Islet precursor cell (in vitro differentiated cells): Measurements from ENCODE around the gene F7.

Experiments
- DNase-seq: peaks from one replicate; pipeline ENCODE4 v3.0.0-alpha.2; 2018

F7 gene

GRCh38 chr13:113119822-113120189 is 14.2 kb downstream of the F7 start:
- DNase-seq, result peak; percentile 41

- DNase-seq, result peak; percentile 46
These were observed 14.9 kb downstream of the F7 start for GRCh38 chr13:113120300-113121182.

- peak; percentile 47 for DNase-seq
These were observed 15.8 kb downstream of the F7 start for GRCh38 chr13:113121183-113121927.

DNA sequence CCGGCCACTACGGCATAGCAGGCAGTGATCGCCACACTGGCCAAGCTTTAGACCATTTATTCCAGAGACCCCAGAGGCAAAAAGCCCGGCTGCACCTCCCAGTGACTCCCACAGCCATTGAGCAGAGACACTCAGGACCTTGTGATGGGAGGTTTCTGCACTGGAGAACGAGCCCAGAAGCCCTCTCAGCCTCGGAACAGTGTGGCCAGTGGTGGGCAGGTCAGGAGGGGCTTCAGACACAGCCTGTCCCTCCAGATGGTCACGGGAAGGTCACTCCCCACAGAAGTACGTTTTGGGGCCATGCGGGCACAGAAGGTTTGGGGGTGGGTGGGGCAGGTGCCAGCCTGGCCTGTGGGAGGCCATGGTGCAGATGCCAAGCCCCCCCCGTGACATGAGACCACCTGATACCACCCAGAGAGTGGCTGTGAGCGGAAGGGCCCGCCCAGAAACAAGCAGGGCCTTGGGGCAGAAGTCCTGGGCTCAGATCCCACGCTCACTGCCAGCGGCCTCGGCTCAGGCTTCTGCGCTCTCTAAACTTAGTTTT is 16.4 kb downstream of the F7 start:
- DNase-seq, result peak; percentile 43

DNA sequence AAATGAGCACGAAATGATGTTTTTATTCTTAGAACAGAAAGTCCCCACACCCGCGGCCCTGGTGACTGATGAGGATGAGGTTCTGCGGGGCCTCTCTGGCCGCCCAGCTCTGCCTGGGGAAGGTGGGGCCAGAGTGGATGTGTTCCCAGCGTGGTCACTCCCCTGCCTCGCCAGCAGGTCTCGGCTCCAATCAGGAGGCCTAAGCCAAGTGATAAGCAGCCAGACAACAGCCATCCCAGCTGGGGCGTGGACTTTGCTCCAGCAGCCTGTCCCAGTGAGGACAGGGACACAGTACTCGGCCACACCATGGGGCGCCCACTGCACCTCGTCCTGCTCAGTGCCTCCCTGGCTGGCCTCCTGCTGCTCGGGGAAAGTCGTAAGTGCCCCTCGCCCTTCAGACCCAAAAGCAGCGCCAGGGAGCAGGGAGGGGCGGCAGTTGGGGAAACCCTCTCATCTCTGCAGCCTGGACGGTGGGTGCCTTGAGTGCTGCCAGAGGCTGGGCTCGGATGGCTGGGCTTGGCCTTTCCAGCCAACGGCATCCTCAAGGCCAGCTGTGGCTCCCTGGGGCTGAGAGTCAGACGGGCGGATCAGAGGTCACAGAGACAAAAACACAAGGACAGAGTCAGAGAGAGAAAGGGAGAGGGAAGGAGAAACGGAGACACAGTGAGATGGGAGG is 17.1 kb downstream of the F7 start, which contains the start of gene F10:
F10 (plus strand) TSS at position 250 of the 676 bp plus-strand sequence; CDS start at position 307, 57 bp downstream.
- peak; percentile 93 for DNase-seq

DNA sequence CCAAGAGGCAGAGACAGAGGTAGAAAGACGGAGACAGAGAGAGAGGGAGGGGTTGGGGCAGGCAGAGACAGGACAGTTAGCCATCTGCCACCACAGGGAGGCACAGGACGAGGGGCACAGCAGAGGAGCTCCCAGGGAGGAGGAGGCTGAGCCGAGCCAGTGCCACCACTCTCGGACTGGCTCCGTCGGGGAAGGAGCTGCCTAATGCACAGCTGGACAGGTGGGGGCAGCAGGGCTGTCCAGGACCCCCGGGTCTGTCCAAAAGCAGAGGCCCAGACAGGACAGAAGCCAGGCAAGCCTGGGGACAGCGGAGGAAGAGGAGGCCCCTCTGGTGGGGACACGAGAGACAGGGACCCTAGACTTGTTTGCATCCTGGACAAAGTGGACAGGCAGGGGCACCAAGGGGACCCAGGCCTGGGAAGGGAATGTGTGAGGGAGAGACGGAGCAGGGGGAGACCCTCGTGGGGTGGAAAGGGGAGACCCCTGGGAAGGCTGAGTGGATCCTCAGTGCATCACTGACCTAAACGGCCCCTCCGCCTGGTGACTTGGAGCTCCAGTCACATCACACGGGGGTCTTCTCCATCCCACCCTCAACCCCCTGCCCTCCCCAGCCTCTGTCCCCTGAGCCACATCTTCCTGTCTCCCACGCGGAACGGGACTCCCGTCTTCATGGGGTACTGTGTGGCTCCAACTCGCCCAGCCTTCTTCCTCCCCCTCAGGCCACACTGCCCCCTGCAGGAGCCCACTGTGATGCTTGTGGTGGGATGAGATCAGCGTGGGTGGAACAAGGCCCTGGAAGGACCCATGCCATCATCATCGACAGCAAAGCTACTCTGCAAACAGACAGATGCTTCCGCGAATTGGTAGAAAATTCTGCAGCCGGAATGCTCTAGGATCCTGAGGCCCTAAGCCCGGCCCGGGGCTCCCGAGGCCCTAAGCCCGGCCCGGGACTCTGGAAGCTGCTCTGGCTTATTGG is 17.9 kb downstream of the F7 start:
- peak; percentile 59 for DNase-seq

DNA sequence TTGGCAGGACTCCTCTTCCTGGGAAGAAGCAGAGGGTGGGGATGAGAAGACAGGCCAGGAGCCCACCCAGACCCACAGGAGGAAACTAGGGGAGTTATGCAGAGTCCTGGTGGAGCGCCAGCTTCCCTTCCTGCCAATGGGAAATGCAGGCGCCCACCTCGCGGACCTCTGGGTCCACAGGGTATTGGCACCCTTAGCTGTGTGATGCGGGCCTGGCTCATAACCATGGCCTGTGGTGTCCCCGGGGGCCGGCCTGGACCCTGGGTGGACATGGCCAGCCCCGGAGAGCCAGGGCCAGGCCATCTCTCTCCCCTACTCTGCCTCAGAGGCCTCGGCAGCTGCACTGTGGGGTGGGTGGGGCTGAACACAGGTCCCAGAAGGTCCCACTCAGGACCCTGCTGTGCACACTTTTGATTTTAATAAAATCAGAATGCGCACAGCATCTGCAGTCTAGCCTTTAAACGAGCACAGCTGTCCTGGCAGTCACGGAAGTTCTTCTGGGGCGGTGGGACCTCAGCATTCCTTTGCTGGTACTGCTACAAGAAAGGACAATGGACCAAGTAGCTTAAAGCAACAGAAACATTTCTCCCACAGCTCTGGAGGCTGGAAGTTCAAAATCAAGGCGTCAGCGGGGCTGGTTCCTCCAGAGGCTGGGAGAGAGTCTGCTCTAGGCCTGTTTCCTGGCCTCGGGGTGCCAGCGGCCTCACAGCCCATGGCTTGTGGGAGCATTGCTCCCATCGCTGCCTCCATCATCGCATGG is 18.8 kb downstream of the F7 start:
- DNase-seq, result peak; percentile 34

DNA sequence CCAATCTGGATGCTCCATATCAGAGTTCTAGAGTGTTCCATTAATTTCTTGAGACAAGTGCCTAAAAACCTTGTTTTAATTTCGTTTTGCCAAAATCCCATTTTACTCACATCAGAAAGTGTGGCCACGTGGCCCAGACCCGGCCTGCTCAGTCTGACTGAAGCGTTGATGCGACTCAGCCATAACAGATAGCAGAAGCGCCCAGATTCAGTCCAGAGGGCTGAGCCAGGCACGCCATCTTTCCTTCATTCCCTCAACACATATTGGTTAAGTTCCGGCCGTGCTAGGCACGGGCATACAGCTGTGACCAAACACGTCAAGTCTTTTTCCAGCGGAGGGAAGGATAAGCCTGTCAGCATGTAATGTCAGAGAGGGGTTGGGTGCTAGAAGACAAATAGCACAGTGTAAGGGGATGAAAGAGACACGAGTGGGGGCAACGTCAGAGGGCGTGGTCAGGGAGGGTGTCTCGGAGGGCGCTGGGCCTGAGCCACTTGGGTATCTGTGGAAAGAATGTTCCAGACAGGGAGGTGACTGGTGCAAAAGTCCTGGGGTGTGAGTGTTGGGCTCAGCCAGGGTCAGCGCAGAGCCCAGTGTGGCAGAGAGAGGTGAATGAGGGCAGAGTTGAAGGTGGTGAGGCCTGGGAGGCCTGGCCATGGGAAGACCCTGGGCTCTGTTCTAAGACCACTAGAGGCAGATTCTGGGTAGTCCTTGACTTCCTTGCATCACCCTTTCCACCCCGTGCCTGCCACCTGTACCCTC is 20.1 kb downstream of the F7 start:
- DNase-seq, result peak; percentile 47

DNA sequence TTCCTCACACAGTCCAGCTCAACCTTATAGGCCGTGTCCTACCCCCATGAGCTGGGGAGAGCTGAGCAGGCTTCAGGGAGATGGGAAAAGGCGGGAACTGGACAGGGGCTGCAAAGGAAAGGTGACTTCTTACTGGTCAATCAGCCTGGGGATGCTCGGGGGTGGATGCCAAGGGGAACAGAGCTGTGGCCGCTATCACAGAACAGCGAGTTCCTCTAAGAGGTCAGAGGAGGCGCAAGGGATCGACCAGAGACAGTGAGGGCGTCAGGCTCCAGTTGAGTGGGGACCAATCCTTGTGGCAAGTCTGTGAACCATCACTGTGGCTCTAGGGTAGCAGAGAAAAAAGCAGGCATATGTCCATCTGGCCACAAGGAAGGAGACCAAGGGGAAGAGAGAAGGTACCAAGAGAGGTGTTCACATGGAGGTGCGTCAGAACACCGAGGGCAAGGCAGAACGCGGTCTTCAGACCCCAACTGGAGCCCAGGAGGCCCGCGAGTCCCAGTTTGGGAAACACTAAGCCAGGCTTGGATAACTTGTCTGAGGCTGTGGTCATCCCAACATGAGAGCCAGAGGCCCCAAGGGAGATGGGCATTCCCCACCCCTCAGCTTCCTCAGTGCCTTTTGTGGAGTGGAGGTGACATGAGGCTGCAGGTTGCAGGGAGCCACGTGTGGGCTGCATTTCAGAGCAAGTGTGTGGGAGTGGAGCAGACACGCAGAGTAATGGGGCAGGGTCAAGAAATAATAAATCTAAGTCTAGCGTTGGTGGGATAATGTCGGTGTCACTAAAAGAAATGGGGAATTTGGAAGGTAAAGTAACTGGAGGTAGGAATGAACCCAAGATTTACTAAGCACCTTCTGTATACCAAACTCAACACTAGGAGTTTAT is 20.9 kb downstream of the F7 start:
- peak; percentile 41 for DNase-seq

DNA sequence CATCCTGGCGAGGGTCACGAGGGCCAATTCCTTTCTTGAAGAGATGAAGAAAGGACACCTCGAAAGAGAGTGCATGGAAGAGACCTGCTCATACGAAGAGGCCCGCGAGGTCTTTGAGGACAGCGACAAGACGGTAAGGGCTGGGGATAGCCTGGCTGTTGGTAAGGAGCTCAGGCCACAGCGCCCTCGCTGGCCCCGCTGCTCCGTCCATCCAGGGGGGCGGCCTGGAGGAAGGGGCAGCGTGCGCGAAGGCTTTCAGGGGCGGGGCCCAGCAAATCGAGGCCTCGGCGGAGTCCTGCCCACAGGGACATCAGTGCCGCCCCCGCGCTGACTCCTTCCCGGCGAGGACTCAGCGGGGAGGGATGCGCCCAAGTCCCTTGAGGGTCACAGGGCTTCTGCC is 23.9 kb downstream of the F7 start:
- peak; percentile 57 for DNase-seq

DNA sequence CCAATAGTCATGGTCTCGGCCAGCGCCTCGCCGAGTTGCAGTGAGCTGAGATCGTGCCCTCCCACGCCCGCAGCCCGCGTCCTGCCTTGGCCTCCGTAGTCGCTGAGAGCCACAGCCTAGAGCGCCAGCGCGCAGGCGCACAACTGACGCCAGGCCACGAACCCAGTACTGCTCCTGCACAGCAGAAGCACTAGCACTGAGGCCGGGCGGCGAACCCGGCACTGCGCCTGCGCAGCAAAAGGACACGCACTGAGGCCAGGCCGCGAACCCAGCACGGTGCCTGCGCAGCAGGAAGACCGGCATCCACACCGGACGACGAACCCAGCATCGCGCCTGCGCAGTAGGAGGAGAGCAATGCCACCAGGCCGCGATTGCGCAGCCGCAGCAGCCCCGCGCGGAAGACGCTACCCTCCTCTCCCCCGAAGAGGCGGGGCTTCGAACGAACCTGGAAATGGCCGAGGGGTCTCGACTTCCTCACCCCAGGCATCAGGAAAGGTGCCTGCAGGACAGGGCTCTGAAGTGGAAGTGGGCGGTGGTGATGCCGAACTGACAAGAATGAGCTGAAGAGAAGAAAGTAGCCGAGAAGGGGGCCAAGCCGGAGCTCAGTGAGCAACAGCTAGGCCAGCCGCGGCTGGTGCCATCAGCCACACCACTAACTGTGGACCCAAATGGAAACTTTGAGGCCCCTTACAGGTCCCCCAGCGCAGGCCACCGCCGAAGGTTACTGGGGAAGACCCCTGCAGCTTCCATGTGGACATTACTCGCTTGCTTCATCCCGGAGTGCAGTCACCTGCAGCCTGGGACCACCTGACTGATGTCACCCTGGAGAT is 24.5 kb downstream of the F7 start:
- DNase-seq, result peak; percentile 46

DNA sequence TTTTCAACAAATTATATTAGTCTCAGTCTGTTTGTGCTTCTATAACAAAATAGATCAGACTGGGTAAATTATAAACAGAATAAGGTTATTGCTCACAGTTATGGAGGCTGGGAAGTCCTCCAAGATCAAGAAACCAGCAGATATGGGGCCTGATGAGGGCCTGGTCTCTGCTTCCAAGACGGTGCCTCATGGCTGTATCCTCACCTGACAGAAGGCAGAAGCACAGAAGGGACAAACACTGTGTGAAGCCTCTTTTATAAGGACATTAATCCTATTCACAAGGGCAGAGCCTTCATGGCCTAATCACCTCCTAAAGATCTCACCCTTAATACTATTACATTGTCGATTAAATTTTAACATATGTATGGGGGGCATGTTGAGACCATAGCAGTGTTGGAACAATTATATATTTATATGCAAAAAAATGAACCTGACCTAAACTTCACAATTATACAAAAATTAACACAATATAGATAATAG is 29.7 kb downstream of the F7 start:
- no peak for DNase-seq

DNA sequence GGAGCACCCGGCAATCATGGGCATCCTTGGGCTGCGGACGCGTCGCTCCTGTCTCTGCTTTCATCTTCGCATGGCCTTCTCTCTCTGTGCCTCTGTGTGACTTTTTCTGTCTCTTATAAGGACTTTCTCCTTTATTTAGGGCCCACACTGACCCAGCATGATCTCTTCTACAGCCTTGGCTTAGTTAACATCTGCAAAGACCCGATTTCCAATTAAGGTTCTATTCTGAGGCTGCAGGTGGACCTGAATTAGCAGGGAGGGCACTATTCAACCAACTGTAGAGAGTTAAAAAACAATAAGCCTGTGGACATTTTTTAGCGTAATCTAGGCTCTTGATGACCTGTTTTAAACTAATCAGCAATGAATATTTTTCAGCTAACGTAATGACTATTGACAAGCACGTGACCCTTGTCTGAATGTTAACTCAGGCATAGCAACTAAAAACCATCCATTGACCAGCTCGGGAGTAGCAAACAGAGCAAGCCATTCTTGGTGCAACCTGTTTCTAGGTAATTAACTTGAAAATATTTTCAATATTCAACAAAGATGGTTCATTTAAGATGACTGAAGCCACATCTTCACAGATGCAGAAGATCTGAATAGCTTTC is 32.2 kb downstream of the F7 start:
- DNase-seq, result peak; percentile 32

GRCh38 chr13:113138792-113139551 is 33.4 kb downstream of the F7 start:
- DNase-seq, result peak; percentile 43

- no peak for DNase-seq
These were observed 34.0 kb downstream of the F7 start for GRCh38 chr13:113139577-113139976.

- peak; percentile 39 for DNase-seq
These were observed 35.3 kb downstream of the F7 start for GRCh38 chr13:113140677-113141600.
